B cell (primary cell): ENCODE results near the gene BCL2L1. TPM values are rescaled to one million over a fixed set of nuclear protein-coding genes. Genes with fewer than 3 reads are reported as not detected.

Experiments
- ATAC-seq: fragments of 200-7000 bp; cut with Tn5 transposase; one replicate; pipeline ENCODE4 v1.10.0; 2021; ENCODE audit warnings: low read depth, mild to moderate bottlenecking, moderate number of reproducible peaks, moderate library complexity
- CTCF ChIA-PET: fragments of 350-600 bp; sonication (Branson Sonifier 250); formaldehyde crosslinking; loops from one replicate; lab custom pipeline; 2021; ENCODE audit warnings: antibody characterized with exemption, inconsistent platforms; lab: Charles Lee
- POLR2A ChIA-PET: fragments of 350-600 bp; sonication (Branson Sonifier 250); formaldehyde crosslinking; loops from one replicate; lab custom pipeline; 2021; ENCODE audit warnings: antibody characterized with exemption; lab: Charles Lee
- DNase-seq: peaks from one replicate; pipeline ENCODE4 v3.0.0; 2013
- H2AFZ ChIP-seq: 2 replicates; pipeline ENCODE4 v1.6.1; 2012; ENCODE audit warnings: mild to moderate bottlenecking, low read depth, low read length; ENCODE audit not compliant: insufficient read depth, poor library complexity, severe bottlenecking
- H3K27ac ChIP-seq, 2 donors: 1 replicate in 1 of 2; 2 replicates in 1 of 2; pipeline ENCODE4 v1.5.1; 2012 to 2013; ENCODE audit warnings: low read length in 2 of 2, mild to moderate bottlenecking in 2 of 2, moderate library complexity in 1 of 2
- H3K27me3 ChIP-seq, 4 experiments: fragments of 200-600 bp in 1 of 4; sonication (generic) in 1 of 4; replicated peaks in 1 of 4; 1 replicate in 2 of 4; 2 replicates in 2 of 4; pipeline versions ENCODE4 v1.6.1 to v1.7.0; 2013 to 2016; ENCODE audit warnings: low read length in 3 of 4, mild to moderate bottlenecking in 2 of 4, mixed read lengths in 1 of 4, moderate library complexity in 1 of 4; ENCODE audit not compliant: insufficient read depth in 4 of 4, control insufficient read depth in 3 of 4; ENCODE audit errors: control extremely low read depth in 1 of 4
- H3K36me3 ChIP-seq, 2 experiments: replicated peaks in 1 of 2; 1 replicate in 1 of 2; 2 replicates in 1 of 2; pipeline versions ENCODE4 v1.6.1 to v1.7.1; 2013; ENCODE audit warnings: low read length in 1 of 2; ENCODE audit not compliant: insufficient read depth in 2 of 2, control insufficient read depth in 1 of 2; ENCODE audit errors: control extremely low read depth in 1 of 2, extremely low read depth in 1 of 2
- H3K4me1 ChIP-seq, 2 donors: fragments of 200-600 bp in 1 of 2; sonication (generic) in 1 of 2; 1 replicate in 1 of 2; 2 replicates in 1 of 2; pipeline versions ENCODE4 v1.5.1 to v1.6.1; 2013 to 2017; ENCODE audit warnings: low read length in 2 of 2; ENCODE audit not compliant: control insufficient read depth in 2 of 2, insufficient read depth in 2 of 2
- H3K4me2 ChIP-seq: replicated peaks from 2 replicates; pipeline ENCODE3; 2012; ENCODE audit warnings: mild to moderate bottlenecking, low read depth, low read length; ENCODE audit not compliant: poor library complexity, severe bottlenecking
- H3K4me3 ChIP-seq, 5 experiments: fragments of 200-600 bp in 1 of 5; sonication (generic) in 1 of 5; 1 replicate in 3 of 5; 2 replicates in 2 of 5; pipeline versions ENCODE4 v1.5.1 to v1.7.0; 2011 to 2016; ENCODE audit warnings: low read length in 4 of 5, mild to moderate bottlenecking in 4 of 5, low read depth in 2 of 5, control low read depth in 1 of 5, moderate library complexity in 1 of 5; ENCODE audit not compliant: insufficient read depth in 1 of 5; ENCODE audit errors: control extremely low read depth in 1 of 5, extremely low read depth in 1 of 5
- H3K79me2 ChIP-seq: fragments of 200-600 bp; sonication (generic); one replicate; pipeline ENCODE4 v1.6.0; 2016; ENCODE audit warnings: low read length; ENCODE audit not compliant: control insufficient read depth, insufficient read depth
- H3K9ac ChIP-seq: fragments of 200-600 bp; sonication (generic); 2 replicates; pipeline ENCODE4 v1.6.1; 2017; ENCODE audit warnings: mild to moderate bottlenecking, low read length, moderate library complexity
- H3K9me3 ChIP-seq, 3 donors: one replicate each; pipeline versions ENCODE4 v1.6.1 to v1.7.1; 2013; ENCODE audit warnings: low read length in 2 of 3; ENCODE audit not compliant: control insufficient read depth in 2 of 3, insufficient read depth in 1 of 3; ENCODE audit errors: control extremely low read depth in 1 of 3
- H4K20me1 ChIP-seq: 2 replicates; pipeline ENCODE4 v1.6.0; 2012; ENCODE audit warnings: mild to moderate bottlenecking, low read length; ENCODE audit not compliant: insufficient read depth, control insufficient read depth, poor library complexity, severe bottlenecking
- H3K27ac Mint-ChIP-seq: one replicate; pipeline ENCODE4 v1.8.0; 2021; ENCODE audit warnings: mixed read lengths
- H3K27me3 Mint-ChIP-seq: one replicate; pipeline ENCODE4 v1.8.0; 2021; ENCODE audit warnings: mixed read lengths
- H3K4me1 Mint-ChIP-seq: one replicate; pipeline ENCODE4 v1.8.0; 2021; ENCODE audit warnings: mixed read lengths
- H3K4me3 Mint-ChIP-seq: one replicate; pipeline ENCODE4 v1.8.0; 2021; ENCODE audit warnings: mixed read lengths
- H3K9me3 Mint-ChIP-seq: one replicate; pipeline ENCODE4 v1.8.0; 2022; ENCODE audit warnings: mixed read lengths; ENCODE audit not compliant: insufficient read depth
- EZH2 ChIP-seq: IDR thresholded peaks from 2 replicates; pipeline ENCODE4 v1.6.1; 2012; ENCODE audit warnings: borderline replicate concordance, low read depth, mild to moderate bottlenecking, moderate library complexity, low read length; ENCODE audit not compliant: insufficient read depth, poor library complexity, severe bottlenecking
- WGBS: methylation state at CpG from one replicate; pipeline ENCODE4 v1.1.5; 2013; ENCODE audit warnings: missing lambda C conversion rate; ENCODE audit not compliant: insufficient coverage; 5-methylcytosine and 5-hydroxymethylcytosine counted together
- intact Hi-C: fragments of 100-400 bp; cut with micrococcal nuclease; formaldehyde crosslinking; loops from one replicate; pipeline ENCODE4 v1.10.0; 2022
- polyA plus RNA-seq: library from polyadenylated mRNA; depleted of rRNA; stranded (reverse); fragments of >200 nt; gene quantifications from 2 replicates; pipeline ENCODE4 v1.2.3, GENCODE V29; 2012
- total RNA-seq, 2 donors: library from RNA; stranded (reverse); fragments of 120-200 nt in 1 of 2; gene quantifications; 1 replicate in 1 of 2; 2 replicates in 1 of 2; pipeline versions ENCODE4 v1.2.3 to v1.2.4, GENCODE V29; 2013 to 2022
- TF ChIP-seq, protein P1 (sequence below): fragments of 200-600 bp; IDR thresholded peaks from one replicate; pipeline ENCODE4 v1.8.0; 2022; ENCODE audit warnings: antibody characterized with exemption, mild to moderate bottlenecking

The BCL2L1 gene
- total and polyA plus RNA-seq, 2 donors (not counting 1 experiment from before 2014, with no cell fraction given) = 10.1 to 33.0 TPM

DNA sequence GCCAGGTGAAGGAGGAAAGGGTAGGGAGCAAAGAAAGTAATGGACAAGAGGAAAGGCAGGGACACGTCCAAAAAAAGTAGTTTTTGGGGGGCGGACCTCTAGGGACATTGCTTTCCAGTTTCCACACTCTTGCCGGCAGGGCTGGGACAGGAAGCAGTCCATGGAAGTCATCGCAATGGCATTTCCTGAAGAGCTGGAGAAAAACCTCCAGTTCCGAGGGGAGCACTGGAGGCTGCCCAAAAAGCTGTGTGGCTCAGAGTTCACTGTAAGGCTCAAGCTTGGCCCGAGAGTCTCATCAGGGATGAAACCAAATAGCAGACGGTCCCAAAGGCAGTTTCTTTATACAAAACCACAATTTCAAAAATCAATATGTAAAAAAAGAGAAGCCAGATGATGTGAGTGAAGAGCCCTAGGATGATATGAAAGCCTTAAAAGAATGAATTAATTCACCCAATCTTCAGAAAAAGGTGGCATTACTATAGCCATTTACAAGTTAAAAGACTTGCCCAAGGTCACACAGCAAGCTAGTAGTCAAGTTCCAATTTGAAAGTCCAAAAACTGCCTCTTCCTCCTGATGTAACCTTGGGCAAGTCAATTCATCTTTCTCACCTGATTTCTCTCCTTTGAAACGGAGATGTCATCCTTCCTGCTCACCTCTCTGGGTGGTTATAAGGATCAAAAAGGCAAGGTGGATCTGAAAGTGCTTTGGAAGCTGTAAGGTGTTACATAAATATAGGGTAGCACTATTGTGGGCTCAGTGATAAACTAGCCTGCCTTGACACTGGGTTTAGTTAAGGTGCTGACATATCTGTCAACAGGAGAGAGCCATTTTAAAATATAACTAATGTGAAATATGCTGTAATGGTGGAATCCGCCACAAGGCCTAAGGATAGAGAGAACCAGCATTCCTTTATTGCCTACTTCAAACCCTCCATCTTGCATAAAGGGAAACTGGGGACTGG, 9.1 kb downstream of the BCL2L1 start:
- Mint-ChIP-seq H3K4me1 (peaks cover 37% of the 10 kb centered on the region), H3K27ac (no peak overlapping the region), H3K4me3 (no peak overlapping the region), H3K9me3 (no peaks in the 10 kb centered on the region), H3K27me3 (no peaks in the 10 kb centered on the region)
- ATAC-seq = no peak
- H3K79me2 ChIP-seq = peaks cover 81% of the 10 kb centered on the region
- H2AFZ ChIP-seq = no peak overlapping the region
- H3K27ac ChIP-seq = no peak overlapping the region
- no peaks in the 10 kb centered on the region for H3K27me3 ChIP-seq
- no peak overlapping the region for H3K9ac ChIP-seq
- H3K4me1 ChIP-seq = peaks cover 16 to 22% of the 10 kb centered on the region in 2 donors
- intact Hi-C loops = no loop called here
- WGBS = 94% methylated on average over 5 of the region's 9 CpGs
- POLR2A ChIA-PET = no interaction called here
- H3K4me2 ChIP-seq = no peak overlapping the region
- CTCF ChIA-PET = interaction anchor here (0.6 to 1.8 kb wide), 4 partner anchors 10 to 56 kb away, joined by 3 to 4 read pairs (median 4); no protein-coding TSS in a partner anchor
- H3K36me3 ChIP-seq = peaks cover 3 to 27% of the 10 kb centered on the region in 2 experiments
- no peak for DNase-seq
- TF ChIP-seq EZH2 = no peak
- TF ChIP-seq, protein P1, sequence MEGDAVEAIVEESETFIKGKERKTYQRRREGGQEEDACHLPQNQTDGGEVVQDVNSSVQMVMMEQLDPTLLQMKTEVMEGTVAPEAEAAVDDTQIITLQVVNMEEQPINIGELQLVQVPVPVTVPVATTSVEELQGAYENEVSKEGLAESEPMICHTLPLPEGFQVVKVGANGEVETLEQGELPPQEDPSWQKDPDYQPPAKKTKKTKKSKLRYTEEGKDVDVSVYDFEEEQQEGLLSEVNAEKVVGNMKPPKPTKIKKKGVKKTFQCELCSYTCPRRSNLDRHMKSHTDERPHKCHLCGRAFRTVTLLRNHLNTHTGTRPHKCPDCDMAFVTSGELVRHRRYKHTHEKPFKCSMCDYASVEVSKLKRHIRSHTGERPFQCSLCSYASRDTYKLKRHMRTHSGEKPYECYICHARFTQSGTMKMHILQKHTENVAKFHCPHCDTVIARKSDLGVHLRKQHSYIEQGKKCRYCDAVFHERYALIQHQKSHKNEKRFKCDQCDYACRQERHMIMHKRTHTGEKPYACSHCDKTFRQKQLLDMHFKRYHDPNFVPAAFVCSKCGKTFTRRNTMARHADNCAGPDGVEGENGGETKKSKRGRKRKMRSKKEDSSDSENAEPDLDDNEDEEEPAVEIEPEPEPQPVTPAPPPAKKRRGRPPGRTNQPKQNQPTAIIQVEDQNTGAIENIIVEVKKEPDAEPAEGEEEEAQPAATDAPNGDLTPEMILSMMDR = no peak
- H3K4me3 ChIP-seq = no peak overlapping the region
- peaks cover 6% of the 10 kb centered on the region for H4K20me1 ChIP-seq
- no peaks in the 10 kb centered on the region for H3K9me3 ChIP-seq
